GM10266 (cell line): ENCODE data around the gene PCBP3.

Experiments used
- DNase-seq: peaks from one replicate; pipeline ENCODE4 v3.0.0; 2012; ENCODE audit errors: extremely low spot score
- TF ChIP-seq, protein P1 (sequence below): IDR thresholded peaks from 2 replicates; pipeline ENCODE4 v1.5.1; 2012; ENCODE audit warnings: mild to moderate bottlenecking, low read depth; ENCODE audit not compliant: control insufficient read depth, insufficient read depth; ENCODE audit errors: missing control alignments

The PCBP3 gene

DNA sequence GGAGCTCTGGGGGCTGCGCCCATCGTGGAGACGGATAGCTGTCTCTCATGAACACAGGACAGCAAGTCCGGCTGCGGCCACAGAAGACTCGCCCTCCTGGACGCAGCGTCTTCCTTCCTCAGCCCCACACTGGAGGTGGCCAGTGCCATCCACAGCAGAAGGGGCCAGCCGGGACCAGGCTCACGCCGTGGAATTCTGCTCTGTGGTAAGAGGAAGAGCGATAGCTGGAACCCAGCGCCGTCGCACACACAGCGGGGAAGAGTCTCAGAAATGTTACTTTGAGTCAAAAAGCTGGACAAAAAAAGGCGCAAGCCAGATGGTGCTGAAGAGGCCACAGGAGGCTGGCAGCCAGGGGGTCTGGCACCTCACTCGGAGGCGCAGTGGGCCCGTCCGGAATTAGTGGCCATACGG, 224.2 kb downstream of the PCBP3 start:
- DNase-seq: no peak
- TF ChIP-seq, protein P1, sequence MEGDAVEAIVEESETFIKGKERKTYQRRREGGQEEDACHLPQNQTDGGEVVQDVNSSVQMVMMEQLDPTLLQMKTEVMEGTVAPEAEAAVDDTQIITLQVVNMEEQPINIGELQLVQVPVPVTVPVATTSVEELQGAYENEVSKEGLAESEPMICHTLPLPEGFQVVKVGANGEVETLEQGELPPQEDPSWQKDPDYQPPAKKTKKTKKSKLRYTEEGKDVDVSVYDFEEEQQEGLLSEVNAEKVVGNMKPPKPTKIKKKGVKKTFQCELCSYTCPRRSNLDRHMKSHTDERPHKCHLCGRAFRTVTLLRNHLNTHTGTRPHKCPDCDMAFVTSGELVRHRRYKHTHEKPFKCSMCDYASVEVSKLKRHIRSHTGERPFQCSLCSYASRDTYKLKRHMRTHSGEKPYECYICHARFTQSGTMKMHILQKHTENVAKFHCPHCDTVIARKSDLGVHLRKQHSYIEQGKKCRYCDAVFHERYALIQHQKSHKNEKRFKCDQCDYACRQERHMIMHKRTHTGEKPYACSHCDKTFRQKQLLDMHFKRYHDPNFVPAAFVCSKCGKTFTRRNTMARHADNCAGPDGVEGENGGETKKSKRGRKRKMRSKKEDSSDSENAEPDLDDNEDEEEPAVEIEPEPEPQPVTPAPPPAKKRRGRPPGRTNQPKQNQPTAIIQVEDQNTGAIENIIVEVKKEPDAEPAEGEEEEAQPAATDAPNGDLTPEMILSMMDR: no peak

DNA sequence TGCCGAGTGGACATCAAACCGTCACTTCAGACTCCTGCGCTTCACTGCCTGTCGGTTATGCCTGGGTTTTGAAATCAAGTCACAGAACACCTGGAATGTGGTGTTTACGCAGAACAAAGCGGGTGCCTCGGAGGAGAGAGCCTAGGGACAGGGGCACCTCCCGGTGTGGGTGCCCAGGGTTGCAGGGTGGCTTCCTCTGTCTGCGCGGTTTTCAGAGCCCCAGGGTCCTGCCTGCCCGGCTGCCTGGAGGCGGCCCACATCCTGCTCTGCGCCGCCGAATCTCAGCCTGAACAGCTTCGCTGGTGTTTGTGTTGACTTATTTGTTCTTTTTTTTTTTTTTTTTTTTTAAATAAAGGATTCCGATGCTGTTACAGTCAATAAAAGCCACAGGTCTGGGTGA, 224.6 kb downstream of the PCBP3 start:
- TF ChIP-seq, protein P1: no peak
- no peak for DNase-seq

DNA sequence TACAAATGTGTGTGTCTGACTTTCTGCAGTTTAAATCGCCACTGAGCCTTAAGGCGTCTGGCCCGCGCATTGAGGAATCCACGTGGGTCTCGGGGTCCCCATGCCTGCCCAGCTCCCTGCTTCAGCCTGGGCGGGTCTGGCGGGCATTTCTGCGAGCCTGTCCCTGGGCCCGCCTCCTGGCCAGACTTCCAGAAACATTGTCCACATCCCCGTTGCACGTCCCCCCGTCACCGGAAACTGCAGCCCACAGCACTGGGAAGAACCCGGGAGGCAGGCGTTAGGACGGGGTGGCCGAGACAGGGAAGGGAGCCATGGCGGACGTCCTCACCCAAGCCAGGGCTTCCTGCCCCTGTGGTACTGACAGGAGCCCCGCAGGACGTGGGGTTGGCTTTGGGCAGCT, 225.0 kb downstream of the PCBP3 start:
- TF ChIP-seq, protein P1: no peak

DNA sequence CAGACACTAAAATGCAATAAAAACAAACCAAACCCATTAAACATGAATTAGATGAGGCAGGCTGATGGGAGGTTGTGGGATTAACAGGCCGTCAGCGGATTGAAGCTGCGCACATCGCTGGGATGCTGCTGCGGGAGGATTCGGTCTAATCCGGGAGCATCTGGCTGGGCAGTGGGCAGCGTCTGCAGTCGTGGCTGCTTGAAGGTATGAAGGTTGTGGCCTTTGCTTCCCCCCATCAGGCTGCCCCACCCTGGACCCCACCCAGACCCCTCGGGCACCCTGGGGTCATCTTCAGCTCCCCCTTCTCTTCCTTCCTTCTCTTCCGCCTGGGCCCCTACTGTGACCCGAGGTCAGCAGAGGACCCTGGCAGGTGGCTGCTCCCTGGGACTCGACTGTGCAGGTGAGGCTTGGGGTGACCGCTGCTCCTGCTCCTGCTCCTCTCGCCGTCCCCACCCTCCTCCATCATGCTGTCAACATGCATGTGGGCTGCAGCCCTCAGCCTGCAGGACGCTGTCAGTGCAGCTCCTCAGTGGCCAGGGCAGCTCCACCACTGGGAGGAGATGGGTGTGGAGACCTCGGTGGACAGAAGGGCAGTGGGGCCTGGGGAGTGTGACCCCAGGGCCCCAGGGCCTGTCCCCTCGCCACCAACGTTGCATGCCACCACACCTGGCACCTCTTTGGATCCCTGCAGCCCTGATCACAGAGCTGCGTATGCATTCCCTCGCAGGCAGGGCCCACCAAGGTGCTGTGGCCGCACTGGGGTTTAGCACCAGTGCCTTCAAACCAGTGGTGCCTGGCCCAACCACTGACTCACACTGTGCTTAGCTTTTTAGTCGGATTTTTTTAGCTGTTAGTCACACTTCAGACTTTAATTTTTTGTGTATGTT, 225.8 kb downstream of the PCBP3 start:
- TF ChIP-seq, protein P1: no peak
- no peak for DNase-seq

More for the DNA sequence above, 225.0 kb downstream of the PCBP3 start:
- no peak for DNase-seq

DNA sequence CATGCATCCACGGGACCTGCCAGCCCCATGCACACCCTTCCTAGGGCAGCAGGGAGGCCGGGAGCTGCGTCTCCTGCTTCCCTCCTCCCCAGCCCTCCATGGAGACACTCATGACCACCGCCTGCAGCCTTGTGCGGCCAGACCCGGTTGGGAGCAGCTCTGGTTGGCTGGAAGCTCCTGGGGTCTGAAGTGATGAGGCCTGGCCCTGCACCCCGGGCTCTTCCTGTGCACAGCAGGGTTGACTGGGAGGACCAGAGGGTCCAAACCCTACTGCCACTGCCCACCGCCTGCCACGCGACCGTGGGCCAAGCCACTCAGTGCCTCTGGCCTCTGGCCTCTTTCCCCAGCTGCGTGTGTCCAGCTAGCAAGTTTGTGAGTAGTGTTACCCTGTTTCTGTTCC, 226.9 kb downstream of the PCBP3 start:
- TF ChIP-seq, protein P1: no peak
- DNase-seq: no peak

DNA sequence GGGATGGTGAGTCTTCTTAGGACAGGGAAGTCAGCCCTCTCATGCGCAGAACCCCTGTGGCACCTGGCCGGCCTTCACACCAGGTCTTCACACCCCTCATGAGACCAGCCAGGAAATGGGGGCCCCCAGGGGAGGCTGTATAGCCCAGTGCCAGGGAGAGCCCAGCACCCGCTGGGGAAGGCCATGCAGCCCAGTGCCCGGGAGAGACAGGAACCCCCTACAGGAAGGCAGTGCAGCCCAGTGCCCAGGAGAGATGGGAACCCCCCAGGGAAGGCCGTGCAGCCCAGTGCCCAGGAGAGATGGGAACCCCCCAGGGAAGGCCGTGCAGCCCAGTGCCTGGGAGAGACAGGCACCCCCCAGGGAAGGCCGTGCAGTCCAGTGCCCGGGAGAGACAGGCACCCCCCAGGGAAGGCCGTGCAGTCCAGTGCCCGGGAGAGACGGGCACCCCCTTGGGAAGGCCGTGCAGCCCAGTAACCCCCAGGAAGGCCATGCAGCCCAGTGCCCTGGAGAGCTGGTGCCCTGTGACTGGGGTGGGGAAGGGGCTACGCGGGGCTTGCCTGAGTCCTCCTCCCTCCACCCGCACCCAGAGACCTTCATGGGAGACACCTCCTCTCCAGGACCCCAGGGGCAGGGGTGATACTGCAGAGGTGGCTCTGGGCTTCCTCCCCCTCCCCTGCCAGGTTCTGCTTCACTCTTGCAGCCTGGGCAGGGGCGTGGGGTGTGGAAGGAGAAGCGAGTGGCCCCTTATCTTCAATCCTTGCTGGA, 227.5 kb downstream of the PCBP3 start:
- TF ChIP-seq, protein P1: no peak
- no peak for DNase-seq

DNA sequence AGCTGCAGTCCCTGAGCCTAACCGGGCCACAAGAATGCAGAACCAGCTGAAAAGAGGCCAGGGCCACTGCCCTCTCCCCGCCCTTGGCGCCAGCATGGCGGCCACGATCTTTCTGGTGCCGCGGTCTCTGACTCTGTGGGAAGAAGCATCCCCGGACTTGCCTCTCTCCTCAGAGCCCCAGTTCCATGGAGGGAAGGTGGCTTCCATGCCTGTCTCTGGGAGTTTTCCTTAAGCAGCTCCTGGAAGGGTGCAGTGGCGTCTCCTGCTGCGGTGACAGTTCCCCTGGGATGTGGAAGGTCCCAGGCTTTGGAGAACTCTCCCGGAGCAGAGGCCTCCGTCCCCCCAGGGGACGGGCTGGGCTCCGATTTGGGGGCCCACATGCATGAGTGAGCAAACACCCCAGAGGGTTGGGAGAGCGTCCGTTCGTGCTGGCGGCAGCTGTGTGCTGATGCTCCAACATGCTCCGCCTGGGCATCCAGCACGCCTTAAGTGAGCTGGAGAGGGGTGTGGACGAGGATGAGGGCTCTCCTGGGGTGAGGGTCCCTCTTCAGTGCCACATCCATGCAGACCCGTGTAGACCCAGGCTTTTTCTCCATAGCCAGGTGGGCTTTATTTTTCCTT, 228.2 kb downstream of the PCBP3 start:
- TF ChIP-seq, protein P1: no peak
- DNase-seq: no peak
